HCT116 (cell line): ENCODE results near the gene PPHLN1. TPM values are rescaled to one million over a fixed set of nuclear protein-coding genes. Genes with fewer than 3 reads are reported as not detected.
A peak's percentile ranks its signal among the peaks of the same experiment; 100 is the strongest.

Experiments used
- ATAC-seq: fragments of 200-7000 bp; cut with Tn5 transposase; 2 replicates; pipeline ENCODE4 v1.9.1; 2020; ENCODE audit warnings: mild to moderate bottlenecking, moderate library complexity
- BruUV-seq: library from RNA; stranded (reverse); fragments of 400-500 nt; replicated peaks from 2 replicates; lab custom pipeline; 2021; lab: Mats Ljungman, UMichigan
- CTCF ChIA-PET: fragments of 300-600 bp; sonication (Branson Sonifier 250); formaldehyde crosslinking; loops from one replicate; lab custom pipeline; 2021; ENCODE audit warnings: antibody characterized with exemption; lab: Charles Lee
- POLR2A ChIA-PET: fragments of 300-600, 350-600 bp; sonication (Branson Sonifier 250); formaldehyde crosslinking; loops from one replicate; lab custom pipeline; 2021; ENCODE audit warnings: antibody characterized with exemption; lab: Charles Lee
- RAD21 ChIA-PET, 2 experiments: fragments of 300-600 bp; sonication (Branson Sonifier 250); formaldehyde crosslinking; loops; one replicate each; lab custom pipeline; 2023; ENCODE audit warnings: low total read pairs in 2 of 2; ENCODE audit not compliant: uncharacterized antibody in 2 of 2, unreplicated experiment in 2 of 2, low non-redundant PET in 1 of 2; lab: Charles Lee
- DNase-seq: peaks from one replicate; pipeline ENCODE4 v3.0.0-alpha.2; 2010; ENCODE audit warnings: low read depth, low spot score
- H2AFZ ChIP-seq: fragments of 200-600 bp; shearing (Covaris generic), sonication (generic); 2 replicates; pipeline ENCODE4 v1.6.1; 2017; ENCODE audit warnings: low read depth, mixed run types, mixed read lengths, antibody characterized with exemption, low read length; ENCODE audit not compliant: poor library complexity, severe bottlenecking
- H3K27ac ChIP-seq: 2 replicates; pipeline ENCODE4 v1.5.1; 2012; ENCODE audit warnings: low read depth, low read length
- H3K27me3 ChIP-seq: fragments of 200-600 bp; sonication (generic); 2 replicates; pipeline ENCODE4 v1.6.1; 2016; ENCODE audit warnings: mixed run types, low read length, mixed read lengths; ENCODE audit not compliant: insufficient read depth
- H3K36me3 ChIP-seq, 2 experiments: fragments of 200-500 bp in 1 of 2; fragments of 200-600 bp in 1 of 2; sonication (Bioruptor generic) in 1 of 2; sonication (generic) in 1 of 2; 2 replicates each; pipeline versions ENCODE4 v1.5.1 to v1.6.1; 2014 to 2016; ENCODE audit warnings: low read length in 2 of 2, inconsistent platforms in 1 of 2, mixed read lengths in 1 of 2, mixed run types in 1 of 2; ENCODE audit not compliant: insufficient read depth in 2 of 2, control insufficient read depth in 1 of 2
- H3K4me1 ChIP-seq, 2 experiments: fragments of 200-600 bp in 1 of 2; sonication (generic) in 1 of 2; 2 replicates each; pipeline versions ENCODE4 v1.5.1 to v1.6.1; 2012 to 2017; ENCODE audit warnings: low read length in 2 of 2, inconsistent platforms in 1 of 2, mild to moderate bottlenecking in 1 of 2, mixed read lengths in 1 of 2, mixed run types in 1 of 2, moderate library complexity in 1 of 2; ENCODE audit not compliant: insufficient read depth in 2 of 2, control insufficient read depth in 1 of 2
- H3K4me2 ChIP-seq: fragments of 200-600 bp; sonication (generic); 2 replicates; pipeline ENCODE4 v1.6.1; 2017; ENCODE audit warnings: mixed run types, low read length, mixed read lengths
- H3K4me3 ChIP-seq, 2 experiments: fragments of 200-600 bp in 1 of 2; sonication (generic) in 1 of 2; replicated peaks in 1 of 2; 2 replicates each; pipeline ENCODE4 v1.5.1; 2011 to 2016; ENCODE audit warnings: low read length in 2 of 2, control low read depth in 1 of 2, low read depth in 1 of 2, mild to moderate bottlenecking in 1 of 2, mixed read lengths in 1 of 2, mixed run types in 1 of 2
- H3K79me2 ChIP-seq: fragments of 200-600 bp; sonication (generic); 2 replicates; pipeline ENCODE4 v1.6.1; 2017; ENCODE audit warnings: mild to moderate bottlenecking, mixed run types, low read length, moderate library complexity, mixed read lengths; ENCODE audit not compliant: insufficient read depth
- H3K9ac ChIP-seq: fragments of 200-600 bp; sonication (generic); 2 replicates; pipeline ENCODE4 v1.6.1; 2016; ENCODE audit warnings: low read length, mixed read lengths
- H3K9me2 ChIP-seq: fragments of 200-600 bp; sonication (generic), shearing (Covaris generic); 2 replicates; pipeline ENCODE4 v1.6.1; 2017; ENCODE audit warnings: mixed run types, mild to moderate bottlenecking, moderate library complexity; ENCODE audit not compliant: insufficient read depth
- H3K9me3 ChIP-seq, 2 experiments: fragments of 200-500 bp in 1 of 2; fragments of 200-600 bp in 1 of 2; sonication (Bioruptor generic) in 1 of 2; sonication (generic) in 1 of 2; 2 replicates each; pipeline ENCODE4 v1.6.1; 2014 to 2017; ENCODE audit warnings: low read length in 2 of 2, mixed read lengths in 2 of 2, inconsistent platforms in 1 of 2, low read depth in 1 of 2, mild to moderate bottlenecking in 1 of 2, mixed run types in 1 of 2, moderate library complexity in 1 of 2; ENCODE audit not compliant: control insufficient read depth in 1 of 2, insufficient read depth in 1 of 2
- H4K20me1 ChIP-seq: fragments of 200-600 bp; sonication (generic), shearing (Covaris generic); 2 replicates; pipeline ENCODE4 v1.6.1; 2017; ENCODE audit warnings: mixed run types, mild to moderate bottlenecking, moderate library complexity; ENCODE audit not compliant: insufficient read depth
- ATF3 ChIP-seq: IDR thresholded peaks from 2 replicates; pipeline ENCODE4 v1.6.1; 2012
- EZH2 ChIP-seq: fragments of 200-600 bp; sonication (generic); IDR thresholded peaks from 2 replicates; pipeline ENCODE4 v1.6.1; 2017; ENCODE audit warnings: antibody characterized with exemption, mixed run types
- MAX ChIP-seq: IDR thresholded peaks from 2 replicates; pipeline ENCODE4 v1.6.1; 2012
- YY1 ChIP-seq: IDR thresholded peaks from 2 replicates; pipeline ENCODE4 v1.6.1; 2011; ENCODE audit warnings: low read length, low read depth, moderate library complexity, mild to moderate bottlenecking; ENCODE audit not compliant: insufficient replicate concordance; ENCODE audit errors: extremely low read depth
- ZBTB33 ChIP-seq: IDR thresholded peaks from 2 replicates; pipeline ENCODE4 v1.6.1; 2011; ENCODE audit warnings: mild to moderate bottlenecking, low read length, moderate library complexity; ENCODE audit not compliant: insufficient replicate concordance; ENCODE audit errors: extremely low read depth
- ZNF274 ChIP-seq: fragments of 200-500 bp; sonication (Bioruptor generic); IDR thresholded peaks from 2 replicates; pipeline ENCODE4 v1.6.1; 2014; ENCODE audit warnings: mild to moderate bottlenecking, low read depth, low read length, inconsistent platforms
- intact Hi-C: fragments of 100-400 bp; cut with micrococcal nuclease; formaldehyde crosslinking; loops from 2 replicates; pipeline ENCODE4 v1.10.0; 2022
- microRNA-seq: library from miRNA; unstranded; fragments of <30 nt; microRNA quantifications from one replicate; pipeline ENCODE4, GENCODE V29; 2016; ENCODE audit warnings: borderline number of aligned reads
- total RNA-seq: library from RNA; stranded (reverse); gene quantifications from one replicate; pipeline ENCODE4 v1.2.1, GENCODE V29; 2021; ENCODE audit not compliant: unreplicated experiment

The PPHLN1 gene
- total RNA-seq, 1 experiment from 2014 or later = 57.4 TPM

- H3K36me3 ChIP-seq = no peaks in the 10 kb centered on the region
- H3K4me3 ChIP-seq = no peak overlapping the region
- no peaks in the 10 kb centered on the region for H3K79me2 ChIP-seq
- ChIA-PET CTCF (interaction anchor here (1.1 kb wide), 1 partner anchor 792 kb away, joined by 3 read pairs; no protein-coding TSS in a partner anchor), RAD21 (no interaction called here), POLR2A (no interaction called here)
- intact Hi-C loops = no loop called here
- H2AFZ ChIP-seq = no peak overlapping the region
- ATAC-seq (no peak), DNase-seq (no peak)
- no peaks in the 10 kb centered on the region for H3K27me3 ChIP-seq
- no peak overlapping the region for H3K4me2 ChIP-seq
- H4K20me1 ChIP-seq = no peaks in the 10 kb centered on the region
- no peak overlapping the region for H3K27ac ChIP-seq
- H3K9ac ChIP-seq = no peak overlapping the region
- no peaks in the 10 kb centered on the region for H3K4me1 ChIP-seq
- no peaks in the 10 kb centered on the region for H3K9me2 ChIP-seq
- no TSS peak for BruUV-seq
- no peak for TF ChIP-seq ZNF274
- TF ChIP-seq ATF3 = no peak
- no peak for TF ChIP-seq YY1
- no peak for TF ChIP-seq MAX
- no peak for TF ChIP-seq ZBTB33
- no peak for TF ChIP-seq EZH2
- H3K9me3 ChIP-seq = no peaks in the 10 kb centered on the region
Observed at GRCh38 chr12:42490261-42490842, 164.4 kb downstream of the PPHLN1 start.

Small RNA genes lying within 50 kb of the gene (microRNA-seq; reads per million reads assigned to microRNA genes)
- 5.2 reads per million, percentile 11 among the genes with 10 or more reads in this experiment for gene MIR7851

Other genes with a start within 250 kb of the PPHLN1 start
- 9.0 TPM for gene GXYLT1, start 181.3 kb upstream of the PPHLN1 start, total RNA-seq
- gene YAF2, start 87.9 kb upstream of the PPHLN1 start, total RNA-seq = 15.0 TPM
- gene ZCRB1, start 73 bp upstream of the PPHLN1 start, total RNA-seq = 68.1 TPM